GM12801 (cell line): Measurements from ENCODE around the gene MERTK.

Source experiments
- CTCF ChIP-seq: IDR thresholded peaks from one replicate; pipeline ENCODE4 v1.5.1; 2011; ENCODE audit warnings: control low read depth; ENCODE audit not compliant: insufficient read length; ENCODE audit errors: extremely low read depth

Gene MERTK

GRCh38 chr2:111897924-111898702, at the start of gene MERTK:
TSS of gene MERTK (plus strand) at chr2:111898607. CDS start at chr2:111898736, 129 bp downstream.
- TF ChIP-seq CTCF = no peak

- TF ChIP-seq CTCF = no peak
Measured at GRCh38 chr2:111883661-111884591, 14.5 kb upstream of the MERTK start, which contains the start of gene ANAPC1. TSS of gene ANAPC1 (minus strand) at chr2:111884193. CDS start at chr2:111880825, 3,368 bp downstream.

- TF ChIP-seq CTCF = no peak
Measured at GRCh38 chr2:111884592-111884964, 13.8 kb upstream of the MERTK start.

GRCh38 chr2:111896024-111896423, 2.4 kb upstream of the MERTK start:
- no peak for TF ChIP-seq CTCF

- TF ChIP-seq CTCF = no peak
Measured at GRCh38 chr2:111896576-111896975, 1.8 kb upstream of the MERTK start.

- TF ChIP-seq CTCF = no peak
Measured at GRCh38 chr2:111897630-111897923, 830 bp upstream of the MERTK start.

GRCh38 chr2:111898703-111899514, 502 bp downstream of the MERTK start:
- no peak for TF ChIP-seq CTCF
